Activated gamma-delta T cell treated with anti-CD3 and anti-CD28 coated beads, Interleukin-2, amount 50 U/mL, for 16 hours (primary cell): ENCODE results near the gene OR10AD1.
A peak's percentile ranks its signal among the peaks of the same experiment; 100 is the strongest.
"Not testable (repeated sequence)": the region's sequence is repeated elsewhere in the genome, so short reads cannot be mapped to it uniquely, and the experiment has no call there.

Experiments
- DNase-seq: peaks from one replicate; pipeline ENCODE4 v3.0.0-alpha.2; 2020; ENCODE audit warnings: low read depth

The OR10AD1 gene, protein sequence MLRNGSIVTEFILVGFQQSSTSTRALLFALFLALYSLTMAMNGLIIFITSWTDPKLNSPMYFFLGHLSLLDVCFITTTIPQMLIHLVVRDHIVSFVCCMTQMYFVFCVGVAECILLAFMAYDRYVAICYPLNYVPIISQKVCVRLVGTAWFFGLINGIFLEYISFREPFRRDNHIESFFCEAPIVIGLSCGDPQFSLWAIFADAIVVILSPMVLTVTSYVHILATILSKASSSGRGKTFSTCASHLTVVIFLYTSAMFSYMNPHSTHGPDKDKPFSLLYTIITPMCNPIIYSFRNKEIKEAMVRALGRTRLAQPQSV

DNA sequence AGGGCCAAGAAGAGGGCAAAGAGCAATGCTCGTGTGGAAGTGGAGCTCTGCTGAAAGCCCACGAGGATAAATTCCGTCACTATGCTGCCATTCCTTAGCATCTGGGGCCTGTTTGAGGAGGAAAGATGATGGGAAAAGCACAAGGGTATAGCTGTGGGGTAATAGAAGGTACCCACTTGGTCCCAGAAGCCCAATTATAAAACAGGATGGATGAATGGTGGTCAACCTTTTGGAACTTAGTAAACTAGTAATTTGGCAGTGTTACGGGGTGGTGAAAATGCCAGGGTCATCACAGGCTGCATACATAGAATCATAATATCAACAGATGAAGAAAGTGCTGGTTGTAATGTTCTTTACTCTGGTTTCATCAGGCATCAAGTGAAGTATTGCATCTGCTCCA lies at the start of gene OR10AD1:
Gene OR10AD1 (minus strand): TSS at position 101 of the 400 bp plus-strand sequence. CDS start 0 bp downstream, at position 101.
- DNase-seq, result no peak

DNA sequence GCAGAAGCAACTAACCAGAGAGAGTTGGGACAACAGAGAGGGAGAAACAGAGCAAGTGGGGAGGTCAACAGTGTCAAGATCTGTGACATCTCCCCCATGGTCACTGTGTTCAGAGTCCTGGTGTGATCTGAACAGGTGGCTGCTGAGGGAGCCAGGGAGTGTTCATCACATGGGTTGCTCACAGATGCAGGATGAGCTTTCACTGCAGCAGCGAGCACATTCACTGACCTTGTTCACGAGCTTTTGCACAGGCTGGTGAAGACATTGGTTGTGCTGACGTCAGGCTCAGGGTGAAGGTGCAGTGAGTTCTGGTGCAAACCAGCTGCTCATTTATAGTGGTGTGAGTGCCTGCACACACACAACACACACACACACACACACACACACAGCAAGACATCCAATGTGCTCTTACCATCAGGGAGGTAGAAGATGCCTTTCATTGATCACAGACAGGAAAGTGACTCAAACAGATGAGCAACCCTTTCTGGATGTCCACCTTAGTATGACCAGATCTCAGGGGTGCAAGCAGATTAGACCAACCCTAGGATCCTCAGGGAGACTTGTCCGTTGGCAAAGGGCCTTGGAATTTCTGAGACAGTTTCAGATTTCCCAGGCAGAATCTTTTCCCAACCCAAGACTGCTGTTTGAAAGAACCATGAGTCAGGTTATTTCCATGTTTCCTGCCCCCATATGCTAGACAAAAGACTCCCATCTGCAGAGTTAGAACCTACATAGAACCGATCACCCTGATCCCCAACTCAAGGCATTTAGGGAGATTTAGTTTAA lies 44.3 kb upstream of the OR10AD1 start:
- no peak for DNase-seq

DNA sequence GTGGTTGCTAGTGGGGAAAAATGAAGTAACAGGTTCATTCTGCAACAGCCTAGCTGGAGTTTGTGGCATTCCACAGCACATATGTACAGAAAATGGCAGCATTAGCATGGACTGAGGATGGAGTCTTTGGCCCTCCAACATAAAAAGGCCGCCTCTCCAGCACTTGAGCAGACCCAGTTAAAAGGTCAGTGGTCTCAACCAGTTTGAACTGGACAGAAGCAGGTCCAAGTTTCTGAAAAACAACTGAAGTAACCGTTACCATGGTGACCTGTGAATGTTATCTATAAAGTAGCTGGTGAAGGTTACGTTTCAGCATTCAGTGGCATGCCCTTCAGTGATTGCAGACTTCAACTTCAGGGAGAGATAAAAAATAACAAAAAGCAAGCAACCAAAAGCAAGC lies 34.1 kb upstream of the OR10AD1 start:
- DNase-seq, result no peak

DNA sequence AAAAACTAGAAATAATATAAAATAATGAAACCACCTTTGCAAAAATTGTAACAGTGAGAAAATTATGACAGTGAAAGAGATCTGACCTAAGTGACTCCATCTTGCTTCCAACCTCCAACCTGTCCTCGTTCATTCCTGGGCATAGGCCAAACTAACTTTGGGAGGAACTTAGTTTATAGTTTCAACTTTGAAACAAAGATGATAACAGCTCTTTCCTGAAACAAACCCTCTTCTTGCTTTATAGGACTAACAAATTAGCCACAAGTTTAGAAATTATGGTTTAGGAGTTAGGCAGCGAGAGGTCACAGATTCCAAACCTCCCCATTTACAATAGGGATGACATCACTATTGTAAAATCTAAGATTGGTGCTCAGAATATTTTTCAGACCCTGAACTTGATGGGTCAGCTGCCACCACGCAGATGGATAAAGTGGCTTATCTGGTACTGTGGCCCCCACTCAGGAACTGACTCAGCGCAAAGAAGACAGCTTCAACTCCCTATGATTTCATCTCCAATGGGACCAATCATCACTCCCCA lies 32.8 kb upstream of the OR10AD1 start:
- no peak for DNase-seq

DNA sequence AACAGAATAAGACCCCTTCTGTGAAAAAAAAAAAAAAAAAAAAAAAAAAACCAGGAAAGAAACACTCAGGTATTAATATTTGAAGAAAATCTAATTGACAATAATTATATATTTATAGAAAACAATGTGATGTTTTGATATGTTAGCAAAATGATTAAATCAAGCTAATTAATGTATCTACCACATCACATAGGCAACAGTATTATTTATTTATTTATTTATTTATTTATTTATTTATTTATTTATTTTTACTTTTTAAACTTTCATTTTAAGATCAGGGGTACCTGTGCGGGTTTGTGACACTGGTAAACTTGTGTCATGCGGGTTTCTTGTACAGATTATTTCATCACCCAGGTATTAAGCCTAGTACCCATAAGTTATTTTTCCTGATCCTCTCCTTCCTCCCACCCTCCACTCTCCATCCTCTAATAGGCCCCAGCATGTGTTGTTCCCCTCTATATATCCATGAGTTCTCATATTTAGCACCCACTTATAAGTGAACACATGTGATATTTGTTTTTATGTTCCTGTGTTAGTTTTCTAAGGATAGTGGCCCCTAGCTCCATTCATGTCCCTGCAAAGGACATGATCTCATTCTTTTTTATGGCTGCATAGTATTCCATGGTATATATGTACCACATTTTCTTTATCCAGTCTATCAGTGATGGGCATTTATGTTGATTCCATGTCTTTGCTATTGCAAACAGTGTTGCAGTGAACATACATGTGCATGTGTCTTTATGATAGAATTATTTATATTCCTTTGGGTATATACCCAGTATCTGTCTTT lies 28.3 kb upstream of the OR10AD1 start:
- DNase-seq, result not testable (repeated sequence)

DNA sequence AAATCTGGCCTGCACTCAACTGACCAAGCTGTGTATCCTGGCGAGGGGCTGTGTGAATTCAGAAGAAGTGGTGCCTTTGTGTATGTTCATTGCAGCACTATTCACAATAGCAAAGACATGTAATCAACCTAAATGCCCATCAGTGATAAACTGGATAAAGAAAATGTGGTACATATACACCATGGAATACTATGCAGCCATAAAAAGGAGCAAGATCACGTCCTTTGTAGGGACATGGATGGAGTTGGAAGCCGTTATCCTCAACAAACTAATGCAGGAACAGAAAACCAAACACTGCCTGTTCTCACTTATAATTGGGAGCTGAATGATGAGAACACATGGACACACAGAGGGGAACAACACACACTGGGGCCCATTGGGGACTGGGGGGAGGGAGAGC lies 21.4 kb upstream of the OR10AD1 start:
- not testable (repeated sequence) for DNase-seq

DNA sequence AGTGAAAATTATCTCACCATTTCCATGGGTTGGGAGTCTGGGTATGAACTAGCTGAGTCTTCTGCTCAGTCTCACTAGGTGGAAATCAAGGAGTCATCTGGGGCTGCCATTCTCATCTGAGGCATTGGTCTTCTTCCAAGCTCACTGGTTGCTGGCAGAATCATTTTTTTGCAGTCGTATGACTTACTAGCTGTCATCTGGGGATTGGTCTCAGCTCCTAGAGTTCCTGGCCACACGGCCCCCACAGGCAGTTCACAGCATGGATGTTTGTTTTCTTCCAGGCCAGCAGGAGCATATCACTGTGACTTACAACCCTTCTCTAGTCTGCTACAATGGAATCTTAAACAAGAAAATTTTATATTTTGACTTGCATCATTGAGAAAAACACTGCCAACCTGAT lies 18.6 kb upstream of the OR10AD1 start:
- DNase-seq, result no peak

DNA sequence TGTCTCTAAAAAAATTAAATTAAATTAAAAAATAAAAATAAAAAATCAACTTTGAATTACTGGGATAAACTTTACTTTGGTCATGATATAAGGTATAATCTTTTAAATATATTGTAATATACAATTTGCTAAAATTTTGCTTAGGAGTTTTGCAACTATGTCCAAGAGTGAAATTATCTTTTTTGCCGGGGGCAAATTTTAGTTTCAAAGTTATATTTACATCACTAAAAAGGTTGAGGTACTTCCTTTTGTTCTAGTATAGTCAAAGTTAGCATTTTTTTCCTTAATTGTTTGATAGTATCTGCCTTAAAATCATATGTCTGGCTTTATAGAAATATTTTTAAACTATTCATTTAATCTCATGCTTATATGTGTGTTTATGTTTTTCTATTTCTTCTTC lies 17.6 kb upstream of the OR10AD1 start:
- DNase-seq, result no peak

DNA sequence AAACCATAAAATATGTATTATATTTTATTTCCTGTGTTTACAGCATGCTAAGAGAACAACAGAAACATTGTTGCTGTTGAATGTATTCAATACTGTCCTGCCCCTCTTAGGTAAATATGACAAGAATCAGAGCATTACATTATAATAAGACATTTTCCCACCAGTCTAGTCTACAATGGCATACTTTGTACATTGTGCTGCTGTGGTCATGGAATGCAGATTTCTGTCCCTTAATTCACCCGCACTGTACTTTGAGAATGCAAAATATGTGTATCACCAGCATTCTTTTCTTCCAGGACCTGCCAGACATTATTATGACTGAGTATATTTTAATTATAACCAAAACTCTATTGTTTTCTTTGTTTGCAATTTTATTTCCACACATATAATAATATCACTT lies 16.5 kb upstream of the OR10AD1 start:
- DNase-seq, result no peak

DNA sequence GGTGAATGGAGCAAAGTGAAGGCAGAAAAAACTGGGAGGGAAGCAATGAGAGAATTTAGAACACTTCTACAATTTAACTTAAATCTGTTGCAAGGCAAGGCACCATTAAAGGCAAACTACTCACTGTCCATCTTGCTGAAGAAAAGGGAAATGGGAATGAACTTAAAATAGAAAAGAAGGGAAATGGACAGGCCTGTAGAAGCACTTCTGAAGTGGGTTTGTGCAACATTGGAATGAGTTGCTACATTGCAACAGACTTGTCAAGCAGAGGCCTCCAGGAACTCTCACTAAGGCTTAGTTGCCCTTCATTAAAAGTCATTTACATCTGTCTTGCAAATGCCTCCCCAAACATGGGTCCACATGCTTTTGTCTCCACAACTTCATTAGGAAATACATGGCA lies 13.7 kb upstream of the OR10AD1 start:
- DNase-seq, result no peak

DNA sequence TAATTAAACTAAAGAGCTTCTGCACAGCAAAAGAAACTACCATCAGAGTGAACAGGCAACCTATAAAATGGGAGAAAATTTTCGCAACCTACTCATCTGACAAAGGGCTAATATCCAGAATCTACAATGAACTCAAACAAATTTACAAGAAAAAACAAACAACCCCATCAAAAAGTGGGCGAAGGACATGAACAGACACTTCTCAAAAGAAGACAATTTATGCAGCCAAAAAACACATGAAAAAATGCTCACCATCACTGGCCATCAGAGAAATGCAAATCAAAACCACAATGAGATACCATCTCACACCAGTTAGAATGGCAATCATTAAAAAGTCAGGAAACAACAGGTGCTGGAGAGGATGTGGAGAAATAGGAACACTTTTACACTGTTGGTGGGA lies 6.4 kb upstream of the OR10AD1 start:
- DNase-seq, result not testable (repeated sequence)

DNA sequence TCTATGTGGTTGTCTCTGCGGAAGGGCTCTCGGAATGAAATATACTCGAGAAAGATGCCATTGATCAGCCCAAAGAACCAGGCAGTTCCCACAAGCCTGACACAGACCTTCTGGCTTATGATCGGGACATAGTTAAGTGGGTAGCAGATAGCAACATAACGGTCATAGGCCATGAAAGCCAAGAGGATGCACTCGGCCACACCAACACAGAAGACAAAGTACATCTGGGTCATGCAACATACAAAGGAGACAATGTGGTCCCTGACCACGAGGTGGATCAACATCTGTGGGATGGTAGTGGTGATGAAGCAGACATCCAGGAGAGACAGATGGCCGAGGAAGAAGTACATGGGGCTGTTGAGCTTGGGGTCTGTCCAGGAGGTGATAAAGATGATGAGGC lies 326 bp downstream of the OR10AD1 start:
- no peak for DNase-seq

DNA sequence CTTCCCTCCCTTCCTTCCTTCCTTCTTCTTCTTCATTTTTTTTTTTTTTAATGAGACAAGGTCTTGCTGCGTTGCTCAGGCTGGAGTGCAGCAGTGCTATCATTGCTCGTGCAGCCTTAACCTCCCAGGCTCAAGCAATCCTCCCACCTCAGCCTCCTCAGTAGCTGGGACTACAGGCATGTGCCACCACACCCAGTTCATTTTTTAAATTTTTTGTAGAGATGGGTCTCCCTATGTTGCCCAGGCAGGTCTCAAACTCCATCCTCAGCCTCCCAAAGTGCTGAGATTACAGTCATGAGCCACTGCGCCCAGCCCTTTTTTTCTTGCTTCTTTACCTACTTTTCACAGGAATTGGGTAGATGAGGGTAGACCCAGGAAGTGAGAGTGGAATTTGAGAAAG lies 1.6 kb downstream of the OR10AD1 start:
- no peak for DNase-seq

DNA sequence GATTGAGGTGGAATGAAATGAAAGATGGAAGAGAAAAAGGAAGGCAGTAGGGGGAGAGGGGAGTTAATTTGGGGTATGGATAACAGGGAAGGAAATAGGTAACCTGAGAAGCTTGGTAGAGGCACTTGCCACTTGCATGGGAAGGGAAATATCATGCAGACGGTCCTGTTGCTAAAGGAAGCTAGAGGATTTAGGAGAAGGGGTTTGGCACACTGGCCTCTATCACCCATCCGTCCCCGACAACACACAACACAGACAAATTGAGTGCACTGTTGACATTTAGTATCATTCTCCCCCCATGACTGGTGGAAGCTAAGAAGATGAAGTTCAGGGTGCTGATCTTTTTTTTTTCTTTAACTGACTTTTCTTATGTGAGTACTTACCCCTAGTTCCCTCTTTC lies 2.0 kb downstream of the OR10AD1 start:
- no peak for DNase-seq

DNA sequence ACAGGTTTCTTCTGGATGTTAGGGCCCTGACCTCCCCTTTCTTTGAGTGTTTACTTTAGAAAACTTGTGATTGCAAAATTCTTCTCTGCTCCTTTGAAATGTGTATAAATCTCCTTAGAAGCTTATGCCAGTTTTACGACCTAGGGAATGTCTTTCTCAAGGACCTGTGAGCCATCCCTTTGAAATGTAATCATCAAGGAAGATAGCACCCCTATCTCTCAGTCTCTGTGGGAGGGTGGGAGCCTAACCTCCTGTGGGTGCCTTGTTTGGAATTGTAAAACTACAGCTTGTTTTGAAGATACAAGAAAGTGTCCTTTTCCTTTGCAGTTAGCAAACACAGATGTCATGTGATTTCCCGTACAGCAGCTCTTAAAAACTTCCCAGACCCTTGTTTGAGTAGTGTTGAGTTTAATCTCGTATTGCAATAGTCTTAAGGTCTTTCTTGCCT lies 3.3 kb downstream of the OR10AD1 start:
- DNase-seq, result no peak

DNA sequence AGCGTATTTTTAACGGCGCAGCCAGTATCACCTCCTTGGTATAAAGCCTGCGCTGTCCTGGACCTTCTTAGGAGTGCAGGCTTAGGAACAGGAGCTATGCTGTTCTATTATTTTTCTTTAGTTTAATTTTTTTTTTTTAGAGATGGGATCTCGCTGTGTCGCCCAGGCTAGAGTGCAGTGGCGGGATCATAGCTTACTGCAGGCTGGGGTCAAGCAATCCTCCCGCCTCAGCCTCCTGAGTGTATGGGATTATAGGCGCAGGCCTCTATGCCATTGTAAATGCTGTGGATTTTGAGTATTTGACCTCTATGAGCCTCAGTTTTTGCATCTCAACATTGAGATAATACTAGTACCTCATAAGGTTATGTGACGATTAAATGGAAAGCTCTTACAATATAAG lies 4.1 kb downstream of the OR10AD1 start:
- no peak for DNase-seq

DNA sequence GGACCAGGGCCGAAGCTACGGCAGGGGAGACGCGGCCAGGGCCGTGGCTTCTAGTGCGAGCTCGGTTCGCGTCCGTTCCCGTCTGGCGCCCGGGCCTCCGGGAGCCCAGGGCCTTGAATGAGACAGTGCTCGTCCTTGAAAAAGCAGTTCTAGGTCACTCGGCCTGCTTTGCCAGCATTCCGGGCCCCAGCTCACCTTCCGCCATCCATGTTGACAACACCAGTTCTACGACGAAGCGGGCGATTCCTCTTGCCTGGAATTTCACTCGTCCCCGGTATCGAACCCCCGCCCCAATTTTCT lies 4.5 kb downstream of the OR10AD1 start:
- DNase-seq, result no peak

DNA sequence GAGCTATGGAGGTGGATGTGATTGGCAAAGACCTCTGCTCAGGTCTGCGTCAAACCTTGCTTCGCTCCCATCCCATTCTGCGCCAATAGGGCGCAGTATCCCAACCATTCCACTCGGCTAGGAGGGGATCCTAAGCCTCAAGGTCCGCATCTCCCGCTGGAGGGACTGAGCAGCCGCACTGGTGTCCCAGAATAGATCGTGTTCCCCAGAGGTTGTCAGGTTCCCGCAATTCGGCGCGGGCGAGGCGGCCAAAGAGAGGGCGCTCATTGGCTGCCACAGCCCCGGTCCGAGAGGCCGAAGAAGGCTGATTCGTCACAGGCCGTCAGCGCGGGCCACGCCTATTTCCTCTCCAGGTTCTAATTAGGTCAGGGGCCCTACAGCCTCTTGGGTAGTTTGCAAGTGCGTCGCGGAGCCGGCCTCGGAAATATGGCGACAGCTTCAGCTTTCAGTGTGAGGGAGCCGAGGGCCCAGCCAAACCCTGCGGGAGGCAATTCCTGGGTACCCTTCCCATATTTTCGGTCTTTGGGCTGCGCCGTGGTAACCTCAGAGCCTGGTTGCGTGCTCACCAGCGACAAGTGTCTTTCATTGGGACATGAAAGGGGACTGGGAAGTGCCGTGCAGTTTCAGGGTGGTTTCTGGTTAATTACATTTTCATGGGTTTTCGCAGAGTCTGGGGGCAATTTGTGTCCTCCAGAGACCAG lies 5.0 kb downstream of the OR10AD1 start:
- peak; percentile 79 for DNase-seq

DNA sequence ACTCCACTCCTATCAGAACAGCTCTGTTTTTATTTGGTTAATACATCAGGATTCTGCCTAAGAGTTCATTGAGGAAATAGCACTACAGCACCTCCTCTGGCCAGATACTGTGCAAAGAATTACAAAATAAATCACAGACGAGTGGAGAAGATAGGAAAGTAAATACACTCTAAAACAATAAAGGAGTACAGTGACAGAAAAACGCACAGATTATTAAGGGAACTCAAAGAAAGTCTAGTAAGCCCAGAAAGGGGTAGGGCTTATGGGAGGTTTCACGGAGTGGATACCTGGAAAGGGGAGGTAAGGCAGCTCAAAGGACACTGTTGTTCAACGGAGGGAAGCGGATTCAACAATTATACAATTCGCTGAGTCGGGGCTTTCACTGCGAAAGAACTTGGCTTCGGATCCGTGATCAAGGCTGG lies 5.5 kb downstream of the OR10AD1 start:
- no peak for DNase-seq

DNA sequence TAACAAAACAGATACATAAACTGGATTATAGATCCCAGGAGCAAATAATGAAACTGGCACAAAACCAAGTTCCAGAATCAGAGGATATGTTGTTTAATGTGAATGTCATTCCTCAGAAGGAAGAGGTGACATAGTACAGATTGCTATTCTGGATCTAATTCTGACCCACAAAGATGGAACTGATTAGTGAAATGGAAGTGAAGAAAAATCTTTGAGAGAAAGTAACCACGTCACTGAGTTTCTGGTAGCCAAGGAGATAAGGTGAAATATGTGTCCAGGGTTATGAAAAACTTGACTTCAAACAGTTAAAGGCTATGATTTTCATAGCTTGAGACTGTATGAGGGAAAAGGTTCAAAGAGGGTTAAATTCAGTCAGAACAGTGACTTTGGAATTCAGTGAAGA lies 8.3 kb downstream of the OR10AD1 start:
- no peak for DNase-seq

DNA sequence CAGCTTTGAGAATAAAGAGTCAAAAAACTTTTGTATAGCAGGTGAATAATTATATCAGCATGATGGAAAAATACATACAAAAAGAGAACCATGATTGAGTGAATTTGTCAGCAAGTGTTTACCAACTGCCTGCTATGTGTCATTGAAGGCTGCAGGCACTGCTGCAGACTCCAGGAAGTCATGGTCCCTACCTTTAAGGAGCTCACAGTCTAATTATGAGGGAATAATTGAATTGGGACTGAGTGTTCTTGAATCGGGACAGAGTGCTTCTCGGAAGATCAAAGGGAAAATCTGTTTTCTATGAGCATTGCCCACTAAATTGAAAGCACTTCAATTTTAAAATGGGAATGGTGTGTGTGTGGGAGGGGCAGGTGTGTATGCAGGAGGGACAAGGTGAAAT lies 9.5 kb downstream of the OR10AD1 start:
- no peak for DNase-seq

DNA sequence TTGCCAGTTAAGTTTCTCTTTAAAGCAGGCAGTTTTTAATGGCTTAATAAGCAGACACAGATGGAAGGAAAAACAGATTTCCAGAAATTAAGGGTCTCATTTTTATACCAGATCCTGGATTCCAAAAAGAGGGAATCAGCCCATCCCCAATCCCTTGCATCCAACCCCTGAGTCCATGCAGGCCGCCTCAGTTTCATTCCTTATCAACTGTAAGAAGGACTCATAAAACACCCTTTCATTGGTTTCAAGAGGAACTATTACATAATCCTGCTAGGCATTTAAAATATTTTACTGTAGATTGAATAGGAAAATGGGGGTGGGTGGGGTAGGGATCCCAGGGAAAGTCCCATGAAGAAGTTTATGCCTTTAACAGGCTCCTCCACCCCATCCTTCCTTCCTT lies 10.2 kb downstream of the OR10AD1 start:
- no peak for DNase-seq
